PC-9 (cell line): ENCODE measurements around the gene TRIM44. TPM values are rescaled to one million over a fixed set of nuclear protein-coding genes. Genes with fewer than 3 reads are reported as not detected.

Experiments used
- BruUV-seq: library from RNA; stranded (reverse); fragments of 400-500 nt; replicated peaks from 2 replicates; lab custom pipeline; 2021; lab: Mats Ljungman, UMichigan
- CTCF ChIA-PET: fragments of 300-600 bp; sonication (Branson Sonifier 250); formaldehyde crosslinking; loops from one replicate; lab custom pipeline; 2022; ENCODE audit warnings: antibody characterized with exemption; lab: Charles Lee
- POLR2A ChIA-PET: fragments of 300-600 bp; sonication (Branson Sonifier 250); formaldehyde crosslinking; loops from one replicate; lab custom pipeline; 2022; ENCODE audit warnings: antibody characterized with exemption; ENCODE audit not compliant: unreplicated experiment; lab: Charles Lee
- DNase-seq, 2 experiments: peaks; one replicate each; pipeline versions ENCODE4 v3.0.0 to v3.0.0-alpha.2; 2015 to 2022; ENCODE audit warnings: mixed read lengths in 1 of 2
- H2AFZ ChIP-seq: fragments of 200-600 bp; sonication (generic); 2 replicates; pipeline ENCODE4 v1.8.1; 2017; ENCODE audit warnings: antibody characterized with exemption
- H3F3A ChIP-seq: fragments of 200-600 bp; sonication (generic); 2 replicates; pipeline ENCODE4 v1.8.1; 2017; ENCODE audit warnings: antibody characterized with exemption, mild to moderate bottlenecking, low read depth; ENCODE audit not compliant: insufficient read depth
- H3K27ac ChIP-seq: fragments of 200-600 bp; sonication (generic); 2 replicates; pipeline ENCODE4 v1.6.1; 2016; ENCODE audit warnings: mixed run types
- H3K27me3 ChIP-seq: fragments of 200-600 bp; sonication (generic); 2 replicates; pipeline ENCODE4 v1.6.1; 2016; ENCODE audit warnings: low read depth, mixed run types; ENCODE audit not compliant: insufficient read depth
- H3K36me3 ChIP-seq: fragments of 200-600 bp; sonication (generic); 2 replicates; pipeline ENCODE4 v1.6.1; 2016; ENCODE audit warnings: low read depth, mixed run types
- H3K4me1 ChIP-seq: fragments of 200-600 bp; sonication (generic); replicated peaks from 2 replicates; pipeline ENCODE4 v1.6.1; 2016; ENCODE audit warnings: mixed run types; ENCODE audit not compliant: insufficient read depth
- H3K4me2 ChIP-seq: fragments of 200-600 bp; sonication (generic); 2 replicates; pipeline ENCODE4 v1.6.1; 2017; ENCODE audit warnings: mixed run types
- H3K4me3 ChIP-seq: fragments of 200-600 bp; sonication (generic); 2 replicates; pipeline ENCODE4 v1.6.1; 2016; ENCODE audit warnings: mixed run types
- H3K79me2 ChIP-seq: fragments of 200-600 bp; sonication (generic); 2 replicates; pipeline ENCODE4 v1.6.1; 2017; ENCODE audit warnings: low read depth, mixed run types
- H3K9me2 ChIP-seq: fragments of 200-600 bp; sonication (generic); 2 replicates; pipeline ENCODE4 v1.8.1; 2017; ENCODE audit warnings: mild to moderate bottlenecking; ENCODE audit not compliant: insufficient read depth
- H3K9me3 ChIP-seq: fragments of 200-600 bp; sonication (generic); 2 replicates; pipeline ENCODE4 v1.8.1; 2016; ENCODE audit warnings: low read depth; ENCODE audit not compliant: insufficient read depth
- H4K20me1 ChIP-seq: fragments of 200-600 bp; sonication (generic); 2 replicates; pipeline ENCODE4 v1.8.1; 2017; ENCODE audit not compliant: insufficient read depth
- CTCF ChIP-seq: fragments of 200-600 bp; sonication (generic); conservative IDR thresholded peaks from 2 replicates; pipeline ENCODE4 v1.6.1; 2017; ENCODE audit warnings: mixed run types, antibody characterized with exemption, mild to moderate bottlenecking, moderate library complexity
- EZH2 ChIP-seq: fragments of 200-600 bp; sonication (generic); IDR thresholded peaks from 2 replicates; pipeline ENCODE4 v1.8.0; 2017; ENCODE audit warnings: antibody characterized with exemption, low read depth
- intact Hi-C: fragments of 100-400 bp; cut with micrococcal nuclease; formaldehyde crosslinking; loops from one replicate; pipeline ENCODE4 v1.10.0; 2022; ENCODE audit not compliant: unreplicated experiment
- total RNA-seq: library from RNA; stranded (reverse); gene quantifications from 2 replicates; pipeline ENCODE4 v1.2.3, GENCODE V29; 2021

TRIM44 gene
- total RNA-seq, 1 experiment from 2014 or later: 100 TPM

DNA sequence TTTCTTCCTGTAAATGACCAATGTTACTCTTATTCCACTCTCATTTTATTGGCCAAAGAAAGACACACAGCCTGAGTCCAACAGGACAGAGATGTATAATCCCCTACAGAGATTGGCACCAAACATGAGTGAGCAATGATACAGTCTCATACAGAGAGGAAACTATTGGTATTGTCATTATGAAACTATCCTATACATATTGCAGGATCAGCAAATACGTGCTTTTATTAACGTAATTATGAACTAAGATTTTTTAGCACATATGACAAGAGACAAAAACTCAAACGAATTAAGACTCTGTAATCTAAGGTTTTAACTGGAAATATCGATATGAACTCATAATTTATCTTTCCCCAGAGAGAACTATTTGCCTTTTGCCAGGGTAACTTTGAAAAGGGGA lies 182.0 kb downstream of the TRIM44 start:
- ChIA-PET CTCF (no interaction called here), POLR2A (no interaction called here)
- Histone ChIP-seq H3K4me3 (no peak overlapping the region), H3K36me3 (no peaks in the 10 kb centered on the region), H3F3A (no peaks in the 10 kb centered on the region), H3K4me2 (no peak overlapping the region), H3K4me1 (no peaks in the 10 kb centered on the region), H3K27ac (no peak overlapping the region), H3K9me2 (no peaks in the 10 kb centered on the region), H2AFZ (no peak overlapping the region), H3K79me2 (no peaks in the 10 kb centered on the region), H4K20me1 (no peaks in the 10 kb centered on the region), H3K27me3 (no peaks in the 10 kb centered on the region), H3K9me3 (no peaks in the 10 kb centered on the region)
- BruUV-seq: no TSS peak
- TF ChIP-seq EZH2: no peak
- DNase-seq: no peak
- intact Hi-C loops: no loop called here

GRCh38 chr11:35845860-35846259 lies 183.3 kb downstream of the TRIM44 start:
- H3K4me1 ChIP-seq: no peaks in the 10 kb centered on the region
- POLR2A ChIA-PET: no interaction called here
- H2AFZ ChIP-seq: no peak overlapping the region
- H4K20me1 ChIP-seq: no peaks in the 10 kb centered on the region
- intact Hi-C loops: no loop called here
- H3F3A ChIP-seq: no peaks in the 10 kb centered on the region
- H3K36me3 ChIP-seq: no peaks in the 10 kb centered on the region
- H3K27me3 ChIP-seq: no peaks in the 10 kb centered on the region
- BruUV-seq: no TSS peak
- no peak overlapping the region for H3K4me2 ChIP-seq
- H3K79me2 ChIP-seq: no peaks in the 10 kb centered on the region
- no peaks in the 10 kb centered on the region for H3K9me2 ChIP-seq
- CTCF ChIA-PET: no interaction called here
- TF ChIP-seq CTCF (no peak), EZH2 (no peak)
- DNase-seq: no peak
- no peak overlapping the region for H3K27ac ChIP-seq
- no peak overlapping the region for H3K4me3 ChIP-seq
- H3K9me3 ChIP-seq: no peaks in the 10 kb centered on the region

DNA sequence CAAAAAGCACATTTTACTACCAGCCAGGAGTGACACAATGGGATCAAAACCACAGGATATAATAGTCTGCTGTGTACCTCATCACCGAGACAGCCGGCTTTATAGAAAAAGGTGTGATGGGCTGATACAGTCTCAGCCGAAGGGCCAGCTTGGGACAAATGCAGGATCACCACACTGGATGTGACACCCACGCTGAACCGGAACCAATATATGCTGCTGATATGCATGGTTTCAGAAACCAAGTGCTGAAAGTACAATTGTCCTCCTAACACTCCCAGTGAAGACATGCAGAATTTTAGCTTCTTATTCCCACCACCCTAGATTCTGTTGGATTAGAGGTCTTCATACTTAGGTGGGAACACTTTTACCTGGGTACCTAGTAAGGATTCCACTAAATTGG lies 184.3 kb downstream of the TRIM44 start:
- no peak overlapping the region for H2AFZ ChIP-seq
- no peaks in the 10 kb centered on the region for H4K20me1 ChIP-seq
- intact Hi-C loops: no loop called here
- H3K4me1 ChIP-seq: no peaks in the 10 kb centered on the region
- no peaks in the 10 kb centered on the region for H3K79me2 ChIP-seq
- H3K9me2 ChIP-seq: no peaks in the 10 kb centered on the region
- no peaks in the 10 kb centered on the region for H3K27me3 ChIP-seq
- no peaks in the 10 kb centered on the region for H3F3A ChIP-seq
- H3K27ac ChIP-seq: no peak overlapping the region
- H3K4me2 ChIP-seq: no peak overlapping the region
- TF ChIP-seq EZH2 (no peak), CTCF (no peak)
- no TSS peak for BruUV-seq
- no peaks in the 10 kb centered on the region for H3K9me3 ChIP-seq
- DNase-seq: no peak
- POLR2A ChIA-PET: no interaction called here
- no peaks in the 10 kb centered on the region for H3K36me3 ChIP-seq
- CTCF ChIA-PET: no interaction called here
- H3K4me3 ChIP-seq: no peak overlapping the region

- Histone ChIP-seq H3K79me2 (no peaks in the 10 kb centered on the region), H3K4me2 (no peak overlapping the region), H3K9me2 (no peaks in the 10 kb centered on the region), H3K9me3 (no peaks in the 10 kb centered on the region), H3K27ac (no peak overlapping the region), H3K4me1 (no peaks in the 10 kb centered on the region), H3K36me3 (no peaks in the 10 kb centered on the region), H3K4me3 (no peak overlapping the region), H2AFZ (no peak overlapping the region), H4K20me1 (no peaks in the 10 kb centered on the region), H3K27me3 (no peaks in the 10 kb centered on the region), H3F3A (no peaks in the 10 kb centered on the region)
- intact Hi-C loops: no loop called here
- ChIA-PET CTCF (no interaction called here), POLR2A (no interaction called here)
- TF ChIP-seq EZH2 (no peak), CTCF (no peak)
- no TSS peak for BruUV-seq
- no peak for DNase-seq
Measured at GRCh38 chr11:35847473-35847872, 184.9 kb downstream of the TRIM44 start.
